HG03039 (cell line): Measurements from ENCODE around the gene GATD1.
A peak's percentile ranks its signal among the peaks of the same experiment; 100 is the strongest.

Experiments
- ATAC-seq: cut with Tn5 transposase; IDR thresholded peaks from one replicate; pipeline ENCODE4 v1.9.1; 2021; ENCODE audit warnings: mild to moderate bottlenecking, moderate library complexity; ENCODE audit not compliant: unreplicated experiment

Gene GATD1

DNA sequence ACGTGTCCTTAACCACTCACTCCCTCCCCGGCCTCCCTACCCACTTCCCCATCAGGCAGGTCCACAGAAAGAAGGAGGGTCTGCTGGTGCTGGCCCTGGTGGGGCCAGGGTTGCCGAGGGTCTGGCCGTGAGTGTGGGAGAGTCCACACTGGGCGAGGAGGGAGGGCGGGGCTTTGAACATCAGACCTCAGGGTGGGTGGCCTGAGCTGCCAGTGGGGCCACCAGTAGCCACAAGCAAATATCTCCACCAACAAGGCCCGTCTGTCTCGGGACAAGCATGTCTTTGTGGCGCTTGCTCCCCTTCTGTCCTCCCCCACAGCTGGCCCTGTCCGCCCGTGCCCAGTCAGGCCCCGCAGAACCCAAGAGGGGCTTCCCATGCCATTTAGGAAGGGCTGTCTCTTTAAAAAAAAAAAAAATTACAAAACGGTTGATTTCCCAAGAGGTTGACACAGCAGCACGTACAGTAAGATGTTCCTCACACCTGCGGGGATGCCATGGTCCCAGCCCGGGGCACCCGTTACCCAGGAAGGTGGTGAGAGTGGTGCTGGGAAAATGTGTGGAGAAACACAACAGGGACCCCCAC lies 47.7 kb downstream of the GATD1 start:
- ATAC-seq, result no peak

DNA sequence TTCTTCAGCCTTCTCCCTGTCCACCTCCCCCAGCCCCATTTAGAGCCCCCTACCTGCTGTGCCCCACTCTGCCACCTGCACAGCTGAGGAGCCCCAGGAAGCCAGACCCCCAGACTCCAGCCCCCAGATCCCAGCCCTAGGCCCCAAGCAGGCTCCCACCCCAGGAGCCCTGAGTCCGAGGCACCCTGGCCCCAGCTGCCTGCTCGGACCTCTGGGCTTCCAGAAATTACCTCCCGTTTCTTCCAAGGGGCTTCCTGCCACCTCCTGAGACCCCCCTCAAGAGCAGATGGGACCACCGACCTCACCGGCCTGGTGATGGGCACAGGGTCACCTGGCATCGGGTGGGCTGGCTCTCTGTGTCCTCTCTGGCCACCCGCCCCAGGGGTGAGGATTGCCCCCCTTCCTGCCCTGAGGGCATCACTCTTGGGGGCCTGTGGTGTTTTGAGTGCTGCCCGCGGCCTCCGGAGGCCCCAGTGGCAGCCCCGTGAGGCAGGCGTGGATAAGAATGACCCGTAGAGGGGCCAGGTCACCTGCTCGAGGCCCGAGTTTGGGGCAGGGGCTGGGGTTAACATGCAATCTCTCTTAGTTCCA lies 48.3 kb downstream of the GATD1 start:
- no peak for ATAC-seq

DNA sequence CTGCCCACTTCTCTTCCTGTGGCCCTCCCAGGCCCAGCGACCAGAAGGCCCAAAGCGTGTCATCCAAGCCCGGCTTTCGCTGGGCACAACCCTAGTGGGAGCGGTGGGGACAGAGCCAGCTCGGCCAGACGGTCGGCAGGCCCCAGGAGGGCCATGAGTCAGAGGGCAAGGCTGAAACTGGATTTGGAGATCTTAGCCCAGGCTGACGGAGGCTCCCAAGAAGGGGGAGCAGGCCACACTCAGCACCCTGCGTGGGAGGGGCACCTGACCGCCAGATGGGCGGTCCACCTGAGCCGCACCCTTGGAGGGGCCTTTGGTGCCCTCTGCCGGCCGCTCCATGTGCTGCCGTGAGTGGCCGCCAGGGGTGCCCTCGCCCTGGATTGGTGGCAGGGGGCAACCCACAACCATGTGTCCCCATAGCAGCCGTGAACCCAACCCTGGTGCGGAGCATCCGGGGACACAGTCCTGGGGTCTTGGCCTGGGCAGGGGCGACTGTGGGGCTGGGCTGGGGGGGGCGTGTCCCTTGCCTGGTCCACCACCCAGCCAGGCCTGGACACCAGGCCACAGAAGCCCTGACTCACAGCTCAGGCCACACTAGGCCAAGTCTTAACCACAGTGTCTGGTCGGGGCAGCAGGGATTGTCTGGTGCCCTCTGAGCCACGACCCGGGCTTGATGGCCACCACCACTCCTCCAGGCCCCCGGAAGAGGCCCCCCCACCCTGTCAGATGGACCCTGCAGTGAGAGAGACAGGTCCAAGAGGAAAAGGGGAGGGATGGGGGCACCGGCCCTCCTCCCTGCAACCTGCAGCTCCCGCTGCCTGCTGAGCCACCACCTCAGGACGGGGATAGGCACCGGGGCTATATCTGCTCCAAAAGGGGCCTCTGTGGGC lies 49.2 kb downstream of the GATD1 start:
- peak; percentile 52 for ATAC-seq

DNA sequence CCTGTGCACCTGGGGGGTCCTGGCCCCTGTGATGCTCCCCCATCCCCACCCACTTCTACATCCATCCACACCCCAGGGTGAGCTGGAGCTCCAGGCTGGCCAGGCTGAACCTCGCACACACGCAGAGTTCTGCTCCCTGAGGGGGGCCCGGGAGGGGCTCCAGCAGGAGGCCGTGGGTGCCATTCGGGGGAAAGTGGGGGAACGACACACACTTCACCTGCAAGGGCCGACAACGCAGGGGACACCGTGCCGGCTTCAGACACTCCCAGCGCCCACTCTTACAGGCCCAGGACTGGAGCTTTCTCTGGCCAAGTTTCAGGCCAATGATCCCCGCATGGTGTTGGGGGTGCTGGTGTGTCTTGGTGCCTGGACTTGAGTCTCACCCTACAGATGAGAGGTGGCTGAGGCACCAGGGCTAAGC lies 50.0 kb downstream of the GATD1 start:
- no peak for ATAC-seq

DNA sequence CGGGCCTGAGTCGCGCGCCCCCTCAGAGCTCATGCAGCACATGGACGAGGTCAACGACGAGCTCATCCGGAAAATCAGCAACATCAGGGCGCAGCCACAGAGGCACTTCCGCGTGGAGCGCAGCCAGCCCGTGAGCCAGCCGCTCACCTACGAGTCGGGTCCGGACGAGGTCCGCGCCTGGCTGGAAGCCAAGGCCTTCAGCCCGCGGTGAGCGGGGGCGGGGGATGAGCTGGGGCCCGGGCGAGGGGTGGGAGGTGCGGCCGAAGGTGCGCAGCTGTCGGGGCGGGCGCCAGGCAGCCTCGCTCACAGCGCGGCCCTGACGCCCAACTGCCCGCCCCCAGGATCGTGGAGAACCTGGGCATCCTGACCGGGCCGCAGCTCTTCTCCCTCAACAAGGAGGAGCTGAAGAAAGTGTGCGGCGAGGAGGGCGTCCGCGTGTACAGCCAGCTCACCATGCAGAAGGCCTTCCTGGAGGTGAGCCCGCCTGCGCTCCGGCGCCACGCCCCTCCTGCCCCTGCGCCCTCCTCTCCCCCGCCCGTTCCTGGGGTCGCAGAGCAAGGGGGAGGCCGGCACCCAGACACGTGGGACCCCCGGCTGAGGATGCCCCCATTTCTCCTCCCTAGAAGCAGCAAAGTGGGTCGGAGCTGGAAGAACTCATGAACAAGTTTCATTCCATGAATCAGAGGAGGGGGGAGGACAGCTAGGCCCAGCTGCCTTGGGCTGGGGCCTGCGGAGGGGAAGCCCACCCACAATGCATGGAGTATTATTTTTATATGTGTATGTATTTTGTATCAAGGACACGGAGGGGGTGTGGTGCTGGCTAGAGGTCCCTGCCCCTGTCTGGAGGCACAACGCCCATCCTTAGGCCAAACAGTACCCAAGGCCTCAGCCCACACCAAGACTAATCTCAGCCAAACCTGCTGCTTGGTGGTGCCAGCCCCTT lies 50.7 kb downstream of the GATD1 start:
- no peak for ATAC-seq

DNA sequence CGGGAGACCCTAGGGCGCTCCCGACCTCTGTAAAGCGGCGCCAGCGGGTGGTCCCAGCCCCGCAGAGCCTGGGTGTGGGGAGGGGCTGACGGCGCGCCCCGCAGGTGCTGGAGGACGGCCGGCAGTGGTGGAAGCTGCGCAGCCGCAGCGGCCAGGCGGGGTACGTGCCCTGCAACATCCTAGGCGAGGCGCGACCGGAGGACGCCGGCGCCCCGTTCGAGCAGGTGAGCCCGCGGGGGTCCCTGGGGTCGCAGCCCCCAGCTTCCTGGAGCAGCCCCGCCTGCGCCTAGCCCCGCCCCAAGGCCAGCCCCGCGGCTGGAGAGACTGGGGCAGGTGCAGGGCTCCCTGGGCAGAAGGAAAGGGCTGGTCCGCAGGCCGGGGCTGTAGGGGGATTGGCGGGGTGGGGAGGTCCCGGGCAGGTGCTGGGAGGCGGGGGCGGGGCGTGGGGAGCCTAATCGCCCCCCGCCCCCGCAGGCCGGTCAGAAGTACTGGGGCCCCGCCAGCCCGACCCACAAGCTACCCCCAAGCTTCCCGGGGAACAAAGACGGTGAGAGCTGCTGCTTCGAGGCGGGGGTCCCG lies 51.6 kb downstream of the GATD1 start:
- no peak for ATAC-seq

DNA sequence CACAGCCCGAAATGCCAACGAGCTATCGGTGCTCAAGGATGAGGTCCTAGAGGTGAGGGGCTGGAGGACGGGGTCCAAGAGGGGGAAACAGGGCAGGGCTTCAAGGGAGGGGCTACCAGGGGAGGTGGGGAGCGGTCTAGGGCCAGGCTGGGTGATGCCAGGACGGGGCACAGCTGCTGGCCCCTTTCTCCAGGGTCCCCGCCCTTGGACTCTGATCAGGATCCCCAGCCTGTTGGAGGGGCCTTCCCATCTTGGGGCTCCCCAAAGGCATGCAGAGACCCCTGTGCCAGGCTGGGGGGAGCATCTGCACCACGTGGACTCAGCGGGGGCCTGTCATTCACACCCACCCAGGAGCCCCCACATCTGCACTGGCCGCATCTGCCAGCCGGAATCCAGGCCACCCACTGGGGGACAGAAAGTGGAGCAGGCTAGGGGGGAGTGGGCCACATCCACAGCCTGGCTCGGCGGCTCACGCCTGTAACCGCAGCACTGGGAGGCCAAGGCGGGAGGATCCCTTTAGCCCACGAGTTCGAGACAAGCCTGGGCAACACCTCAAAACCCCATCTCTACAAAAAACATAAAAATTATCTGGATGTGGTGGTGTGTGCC lies 52.4 kb downstream of the GATD1 start:
- no peak for ATAC-seq

DNA sequence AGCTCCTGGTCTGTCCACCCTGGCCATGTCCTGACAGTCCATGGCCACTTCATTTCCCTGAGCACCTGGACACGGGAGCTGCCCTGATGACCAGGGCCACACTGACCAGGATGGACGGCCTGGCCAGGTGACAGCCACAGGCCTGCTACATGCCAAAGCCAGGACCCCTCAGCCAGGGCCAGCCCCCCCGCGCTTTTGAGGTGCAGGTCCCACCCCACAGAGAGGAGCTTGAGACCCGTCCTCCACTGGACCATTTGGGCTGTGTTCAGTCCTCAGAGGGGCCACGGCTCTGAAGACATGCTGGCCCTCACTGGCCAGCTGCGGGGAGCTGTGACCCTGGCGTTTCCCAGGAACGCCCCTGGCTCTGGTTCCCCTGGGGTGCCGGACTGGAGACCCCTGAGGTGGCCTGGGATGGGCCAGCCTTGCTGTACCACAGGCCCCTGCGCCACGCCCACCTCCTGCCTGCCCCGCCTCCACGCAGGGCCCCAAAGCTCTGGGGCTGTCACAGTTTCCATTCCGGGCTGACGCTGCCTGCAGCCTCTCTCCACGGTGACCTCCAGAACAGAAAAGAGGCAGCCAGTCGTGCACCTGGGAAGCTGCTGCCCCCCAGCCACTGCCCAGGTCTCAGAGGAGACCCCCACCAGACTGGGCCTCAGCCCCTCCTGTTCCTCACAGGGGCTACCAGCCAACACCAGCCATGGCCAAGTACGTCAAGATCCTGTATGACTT lies 53.1 kb downstream of the GATD1 start:
- no peak for ATAC-seq

DNA sequence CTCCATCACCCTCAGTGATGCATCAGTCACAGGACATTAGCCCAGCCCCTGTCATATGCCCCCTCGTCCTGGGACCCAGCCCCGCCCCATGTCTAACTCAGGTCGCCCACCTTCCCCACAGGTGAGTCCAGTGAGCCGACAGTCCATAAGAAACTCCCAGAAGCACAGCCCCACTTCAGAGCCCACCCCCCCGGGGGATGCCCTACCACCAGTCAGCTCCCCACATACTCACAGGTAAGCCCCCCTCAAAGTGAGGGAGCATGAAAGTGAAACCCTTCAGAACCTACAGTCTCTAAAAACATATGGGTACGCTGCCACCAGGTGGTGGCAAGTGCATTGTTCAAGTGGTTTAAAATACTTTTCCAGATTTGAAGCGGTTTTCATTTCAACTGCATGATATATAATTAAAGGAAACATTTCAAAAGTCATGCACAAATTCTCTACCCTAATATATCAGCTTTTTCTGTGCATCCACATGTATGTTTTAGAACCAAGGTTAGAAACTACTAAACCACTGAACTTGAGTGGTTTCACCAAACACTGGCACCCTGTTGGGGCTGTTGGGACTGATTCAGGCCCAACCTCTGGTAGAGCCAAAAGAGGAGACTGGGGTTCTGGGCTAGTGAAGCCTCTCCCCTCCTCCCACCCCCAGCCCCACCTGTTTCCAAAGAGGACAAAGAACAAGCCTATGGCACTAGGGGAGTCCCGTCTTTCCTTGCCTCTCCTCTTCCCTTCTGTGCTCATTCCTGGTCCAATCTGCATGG lies 54.0 kb downstream of the GATD1 start:
- ATAC-seq, result no peak

DNA sequence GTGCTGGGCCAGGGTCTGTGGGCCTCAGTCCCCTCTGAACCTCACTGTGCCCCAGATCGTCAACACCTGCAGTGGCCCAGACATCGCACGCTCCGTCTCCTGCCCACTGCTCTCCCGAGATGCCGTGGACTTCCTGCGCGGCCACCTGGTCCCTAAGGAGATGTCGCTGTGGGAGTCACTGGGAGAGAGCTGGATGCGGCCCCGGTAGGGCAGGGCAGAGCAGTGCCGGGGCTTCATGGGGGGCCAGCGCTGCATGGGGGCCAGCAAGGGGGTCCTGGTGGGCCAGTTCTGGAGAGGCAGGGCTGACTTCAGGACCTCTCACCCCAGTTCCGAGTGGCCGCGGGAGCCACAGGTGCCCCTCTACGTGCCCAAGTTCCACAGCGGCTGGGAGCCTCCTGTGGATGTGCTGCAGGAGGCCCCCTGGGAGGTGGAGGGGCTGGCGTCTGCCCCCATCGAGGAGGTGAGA lies 54.9 kb downstream of the GATD1 start:
- ATAC-seq, result no peak

DNA sequence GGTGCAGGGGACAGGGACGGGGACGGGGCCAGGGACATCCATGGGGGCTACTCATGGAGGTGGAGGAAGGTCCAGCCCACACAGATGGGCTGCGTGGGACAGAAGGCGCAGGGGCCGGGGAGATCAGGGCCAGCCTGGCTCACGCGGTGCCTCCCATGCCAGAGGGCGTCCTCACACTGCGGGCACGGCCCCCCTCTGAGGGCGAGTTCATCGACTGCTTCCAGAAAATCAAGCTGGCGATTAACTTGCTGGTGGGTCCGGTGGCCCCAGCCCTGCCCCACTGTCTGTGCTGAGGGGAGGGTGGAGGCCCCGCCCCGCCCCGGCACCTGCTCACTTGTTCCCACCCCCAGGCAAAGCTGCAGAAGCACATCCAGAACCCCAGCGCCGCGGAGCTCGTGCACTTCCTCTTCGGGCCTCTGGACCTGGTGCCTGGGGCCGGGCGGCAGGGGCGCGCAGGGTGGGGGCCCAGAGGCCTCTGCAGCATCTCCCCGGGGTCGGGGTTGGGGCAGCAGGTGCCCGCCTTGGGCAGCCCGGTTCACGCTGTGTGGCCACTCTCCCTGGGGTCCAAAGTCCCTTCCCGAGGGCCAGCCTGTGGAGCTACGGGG lies 55.4 kb downstream of the GATD1 start:
- ATAC-seq, result no peak

DNA sequence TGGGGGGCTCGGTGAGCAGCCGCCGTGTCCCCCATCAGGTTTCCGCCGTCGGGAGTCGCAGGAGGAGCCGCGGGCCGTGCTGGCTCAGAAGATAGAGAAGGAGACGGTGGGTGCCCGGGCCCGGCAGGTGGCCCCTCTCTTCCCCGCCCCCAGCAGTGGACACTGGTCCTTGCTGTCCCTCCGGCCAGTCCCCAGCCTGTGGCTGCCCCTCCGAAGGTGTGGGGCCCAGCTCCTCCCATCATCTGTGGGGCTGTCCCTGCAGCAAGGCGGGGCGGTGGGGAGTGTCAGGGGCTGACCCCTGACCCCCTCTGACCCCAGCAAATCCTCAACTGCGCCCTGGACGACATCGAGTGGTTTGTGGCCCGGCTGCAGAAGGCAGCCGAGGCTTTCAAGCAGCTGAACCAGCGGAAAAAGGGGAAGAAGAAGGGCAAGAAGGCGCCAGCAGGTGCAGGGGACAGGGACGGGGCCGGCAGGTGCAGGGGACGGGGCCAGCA lies 56.0 kb downstream of the GATD1 start:
- no peak for ATAC-seq

DNA sequence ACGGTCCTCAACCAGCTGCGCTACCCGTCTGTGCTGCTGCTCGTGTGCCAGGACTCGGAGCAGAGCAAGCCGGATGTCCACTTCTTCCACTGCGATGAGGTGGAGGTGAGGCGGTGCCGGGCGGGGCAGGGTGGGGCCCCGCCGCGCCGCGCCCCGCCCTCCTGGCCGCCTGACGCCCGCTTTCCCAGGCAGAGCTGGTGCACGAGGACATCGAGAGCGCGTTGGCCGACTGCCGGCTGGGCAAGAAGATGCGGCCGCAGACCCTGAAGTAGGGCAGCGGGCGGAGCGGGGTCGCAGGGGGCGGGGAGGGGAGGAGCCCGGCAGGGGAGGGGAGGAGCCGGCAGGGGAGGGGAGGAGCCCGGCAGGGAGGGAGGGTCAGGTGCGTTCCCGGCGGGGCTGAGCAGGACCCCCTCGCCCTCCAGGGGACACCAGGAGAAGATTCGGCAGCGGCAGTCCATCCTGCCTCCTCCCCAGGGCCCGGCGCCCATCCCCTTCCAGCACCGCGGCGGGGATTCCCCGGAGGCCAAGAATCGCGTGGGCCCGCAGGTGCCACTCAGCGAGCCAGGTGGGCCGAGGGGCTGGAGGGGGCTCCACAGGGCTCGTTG lies 56.5 kb downstream of the GATD1 start:
- ATAC-seq, result no peak

DNA sequence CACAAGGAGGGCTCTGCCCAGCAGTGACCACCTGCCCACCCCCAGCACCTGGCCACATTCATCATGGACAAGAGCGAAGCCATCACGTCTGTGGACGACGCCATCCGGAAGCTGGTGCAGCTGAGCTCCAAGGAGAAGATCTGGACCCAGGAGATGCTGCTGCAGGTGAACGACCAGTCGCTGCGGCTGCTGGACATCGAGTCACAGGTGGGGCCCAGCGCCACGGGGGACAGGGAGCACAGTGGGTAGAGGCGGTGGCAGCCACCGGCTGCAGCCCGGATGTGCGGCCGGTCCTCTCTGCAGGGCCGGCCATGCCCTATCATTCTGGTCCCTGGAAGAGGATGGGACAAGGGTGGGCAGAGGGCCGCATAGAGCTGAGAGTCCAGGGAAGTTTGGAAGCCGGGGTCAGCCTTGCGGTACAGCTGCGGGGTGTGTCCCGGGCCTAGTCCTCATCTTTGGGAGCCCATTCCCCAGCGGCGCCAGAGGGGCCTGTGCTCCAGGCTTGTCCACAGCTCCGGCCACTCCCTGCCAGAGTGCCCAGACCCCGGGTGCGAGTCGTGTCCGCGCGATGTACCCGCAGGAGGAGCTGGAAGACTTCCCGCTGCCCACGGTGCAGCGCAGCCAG lies 57.2 kb downstream of the GATD1 start:
- ATAC-seq, result no peak

DNA sequence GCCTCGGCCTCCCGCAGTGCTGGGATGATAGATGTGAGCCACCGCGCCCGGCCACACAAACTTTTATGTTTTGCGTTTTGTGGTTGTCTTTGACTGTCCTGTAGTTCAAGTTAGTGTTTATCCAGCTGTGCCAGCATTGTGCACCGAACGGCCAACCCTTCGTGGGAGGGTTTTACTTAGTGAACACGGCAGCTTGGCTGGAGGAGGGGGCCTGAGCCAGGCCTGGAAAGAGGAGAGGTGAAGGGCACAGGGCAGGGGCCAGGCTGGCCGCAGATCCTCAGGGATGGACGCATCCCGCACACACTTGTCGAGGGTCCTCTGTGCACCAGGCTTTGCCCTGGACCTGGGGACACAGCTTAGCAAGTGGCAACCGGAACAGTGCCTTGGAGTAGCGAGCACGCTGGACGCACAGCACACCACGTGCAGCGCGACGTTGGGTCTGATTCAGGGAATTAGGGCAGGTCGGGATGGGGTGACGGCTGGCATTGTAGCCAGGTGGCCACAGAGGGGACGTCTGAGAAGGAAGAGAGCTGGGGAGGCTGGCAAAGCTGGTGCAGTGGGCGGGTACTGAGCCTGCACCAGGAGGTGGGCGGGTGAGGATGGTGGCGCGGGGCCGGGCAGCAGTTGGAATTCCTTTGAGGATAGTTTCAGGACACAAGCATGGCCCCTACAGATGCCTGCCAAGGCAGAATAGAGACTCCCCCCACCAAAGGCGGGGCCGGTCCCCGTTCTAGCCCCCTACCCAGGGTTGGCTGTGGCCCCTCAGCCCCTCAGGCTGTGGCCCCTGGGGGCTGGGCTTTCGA lies 57.9 kb downstream of the GATD1 start:
- no peak for ATAC-seq
